Right ventricle myocardium inferior (tissue), 1 donor: Measurements from ENCODE around the gene PRAMEF13. TPM values are rescaled to one million over a fixed set of nuclear protein-coding genes. Genes with fewer than 3 reads are reported as not detected.
"Not testable (repeated sequence)": the region's sequence is repeated elsewhere in the genome, so short reads cannot be mapped to it uniquely, and the experiment has no call there.

Source experiments
- ATAC-seq: fragments of 200-7000 bp; cut with Tn5 transposase; one replicate; pipeline ENCODE4 v1.9.1; 2020; ENCODE audit warnings: mild to moderate bottlenecking, moderate library complexity
- DNase-seq: peaks from one replicate; pipeline ENCODE4 v3.0.0; 2021; ENCODE audit errors: missing footprints
- intact Hi-C: fragments of 100-400 bp; cut with DNase I; formaldehyde crosslinking; loops from one replicate; pipeline ENCODE4 v1.11.0; 2022
- long read RNA-seq: library from polyadenylated mRNA; unstranded; transcript quantifications from one replicate; pipeline ENCODE4 v2.0.0, GENCODE V29; 2021
- total RNA-seq: library from RNA; stranded (reverse); fragmentation: NEBNext Ultra II Directional; extraction: Animal tissue kit (Norgen Biotek cat#: 25700); gene quantifications from one replicate; pipeline ENCODE4 v1.2.1, GENCODE V29; 2021
- donor health status: DM: no; HTN: yes; CAD: no; lungs with severe emphysema.

PRAMEF13 gene, protein sequence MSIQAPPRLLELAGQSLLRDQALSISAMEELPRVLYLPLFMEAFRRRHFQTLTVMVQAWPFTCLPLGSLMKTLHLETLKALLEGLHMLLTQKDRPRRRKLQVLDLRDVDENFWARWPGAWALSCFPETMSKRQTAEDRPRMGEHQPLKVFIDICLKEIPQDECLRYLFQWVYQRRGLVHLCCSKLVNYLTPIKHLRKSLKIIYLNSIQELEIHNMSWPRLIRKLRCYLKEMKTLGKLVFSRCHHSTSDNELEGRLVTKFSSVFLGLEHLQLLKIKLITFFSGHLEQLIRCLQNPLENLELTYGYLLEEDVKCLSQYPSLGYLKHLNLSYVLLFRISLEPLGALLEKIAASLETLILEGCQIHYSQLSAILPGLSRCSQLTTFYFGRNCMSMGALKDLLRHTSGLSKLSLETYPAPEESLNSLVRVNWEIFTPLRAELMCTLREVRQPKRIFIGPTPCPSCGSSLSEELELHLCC
- total RNA-seq: not detected
- long read RNA-seq: 0 reads

DNA sequence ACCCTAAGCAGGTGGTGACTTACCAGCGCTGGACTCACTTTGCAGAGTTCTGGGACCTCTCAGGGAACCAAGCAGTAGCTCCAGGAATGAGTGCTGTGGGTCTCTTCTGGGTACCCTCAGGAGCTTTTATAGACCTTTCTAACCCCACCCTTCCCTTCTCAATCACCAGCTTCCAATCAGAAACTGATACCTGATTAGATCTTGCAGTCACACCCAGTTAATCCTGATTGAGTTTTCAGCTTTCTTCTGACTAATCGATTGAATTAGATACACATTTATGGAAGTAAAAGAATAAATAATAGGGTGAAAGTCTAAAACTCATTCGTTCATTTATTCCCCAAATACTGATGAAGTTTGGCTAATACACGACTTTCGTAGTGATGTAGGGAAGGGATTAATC is at the start of gene PRAMEF13:
TSS of gene PRAMEF13 (minus strand) at position 101 of the 400 bp plus-strand sequence. CDS start 1,820 bp downstream, outside the sequence.
- ATAC-seq, DNase-seq, intact Hi-C loops: not testable (repeated sequence)

DNA sequence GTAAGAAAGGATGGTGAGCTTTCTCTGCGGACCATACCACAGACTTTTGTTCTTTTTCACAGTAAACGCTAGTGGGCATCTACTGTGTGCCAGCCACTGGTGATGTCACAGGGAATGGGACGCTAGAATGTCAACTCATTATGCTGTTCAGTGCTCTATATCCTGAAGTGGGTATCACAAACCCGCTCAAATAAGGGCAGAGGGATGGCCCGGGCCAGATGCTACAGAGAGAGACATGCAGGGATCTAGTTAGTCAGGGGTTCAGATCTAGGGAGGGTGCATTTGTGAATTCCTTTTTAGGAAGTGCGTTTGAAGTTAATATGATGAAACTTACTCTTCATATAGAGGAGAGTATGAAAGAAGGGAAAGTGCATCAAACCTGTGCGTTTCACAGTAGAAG is 45.9 kb upstream of the PRAMEF13 start:
- intact Hi-C loops, ATAC-seq, DNase-seq: not testable (repeated sequence)

DNA sequence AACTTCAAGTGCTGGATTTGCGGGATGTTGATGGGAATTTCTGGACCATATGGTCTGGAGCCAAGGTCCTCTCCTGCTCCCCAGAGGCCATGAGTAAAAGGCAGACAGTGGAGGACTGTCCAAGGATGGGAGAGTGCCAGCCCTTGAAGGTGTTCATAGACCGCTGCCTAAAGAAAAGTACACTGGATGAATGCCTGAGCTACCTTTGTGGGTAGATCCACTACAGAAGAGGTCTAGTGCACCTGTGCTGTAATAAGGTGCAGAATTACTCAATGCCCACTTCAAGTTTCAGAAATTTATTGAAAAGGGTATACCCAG is 45.3 kb upstream of the PRAMEF13 start:
- DNase-seq, ATAC-seq, intact Hi-C loops: not testable (repeated sequence)

DNA sequence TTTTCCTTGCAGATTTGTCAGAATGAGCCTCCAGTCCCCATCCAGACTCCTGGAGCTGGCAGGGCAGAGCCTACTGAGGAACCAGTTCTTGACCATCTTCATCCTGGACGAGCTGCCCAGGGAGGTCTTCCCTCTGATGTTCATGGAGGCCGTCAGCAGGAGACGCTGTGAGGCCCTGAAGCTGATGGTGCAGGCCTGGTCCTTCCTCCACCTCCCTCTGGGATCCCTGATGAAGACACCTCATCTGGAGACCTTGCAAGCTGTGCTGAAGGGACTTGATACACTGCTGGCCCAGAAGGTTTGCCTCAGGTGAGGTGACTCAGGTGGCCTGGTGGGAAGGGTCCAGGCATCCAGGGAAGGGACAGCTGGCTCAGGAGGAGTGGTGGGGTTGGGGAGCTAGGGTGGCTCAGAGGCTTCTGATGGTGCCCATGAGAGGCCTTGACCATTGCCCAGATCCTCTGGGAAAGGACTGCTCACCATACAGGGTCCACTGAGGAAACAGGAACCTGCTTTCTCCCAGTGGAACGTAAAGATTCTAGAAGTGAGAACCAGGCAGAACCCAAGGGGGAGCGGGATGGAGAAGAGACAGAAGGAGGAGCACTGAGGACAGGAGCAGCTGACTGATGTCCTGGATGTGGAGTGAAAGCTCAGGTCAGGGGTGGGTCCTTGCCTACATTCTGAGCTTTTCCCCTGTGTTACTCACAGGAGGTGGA is 44.8 kb upstream of the PRAMEF13 start:
- intact Hi-C loops: not testable (repeated sequence)

DNA sequence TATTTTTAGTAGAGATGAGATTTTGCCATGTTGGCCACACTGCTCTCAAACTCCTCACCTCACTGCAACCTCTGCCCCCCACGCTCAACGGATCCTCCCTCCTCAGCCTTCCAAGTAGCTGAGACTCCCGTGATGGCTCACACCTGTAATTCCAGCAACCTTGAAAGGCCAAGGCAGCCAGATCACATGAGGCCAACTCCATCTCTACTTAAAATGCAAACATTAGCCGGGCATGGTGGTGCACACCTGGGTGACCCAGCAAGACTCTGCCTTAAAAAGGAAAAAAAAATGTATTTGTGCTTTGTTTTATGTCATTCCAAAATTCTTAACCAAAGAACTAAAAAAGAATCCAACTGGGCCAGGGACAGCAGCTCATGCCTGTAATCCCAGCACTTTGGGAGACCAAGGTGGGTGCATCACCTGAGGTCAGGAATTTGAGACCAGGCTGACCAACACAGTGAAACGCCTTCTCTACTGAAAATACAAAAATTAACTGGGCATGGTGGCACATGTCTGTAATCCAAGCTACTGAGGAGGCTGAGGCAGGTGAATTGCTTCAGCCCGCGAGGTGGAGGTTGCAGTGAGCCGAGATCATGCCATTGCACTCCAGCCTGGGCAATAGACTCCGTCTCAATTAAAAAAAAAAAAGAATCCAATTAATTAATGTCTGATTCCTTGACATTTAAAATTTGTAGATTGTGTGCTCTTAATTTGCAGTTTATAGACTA is 42.5 kb upstream of the PRAMEF13 start:
- ATAC-seq, DNase-seq, intact Hi-C loops: not testable (repeated sequence)

More for the DNA sequence above, 44.8 kb upstream of the PRAMEF13 start:
- ATAC-seq, DNase-seq: not testable (repeated sequence)

DNA sequence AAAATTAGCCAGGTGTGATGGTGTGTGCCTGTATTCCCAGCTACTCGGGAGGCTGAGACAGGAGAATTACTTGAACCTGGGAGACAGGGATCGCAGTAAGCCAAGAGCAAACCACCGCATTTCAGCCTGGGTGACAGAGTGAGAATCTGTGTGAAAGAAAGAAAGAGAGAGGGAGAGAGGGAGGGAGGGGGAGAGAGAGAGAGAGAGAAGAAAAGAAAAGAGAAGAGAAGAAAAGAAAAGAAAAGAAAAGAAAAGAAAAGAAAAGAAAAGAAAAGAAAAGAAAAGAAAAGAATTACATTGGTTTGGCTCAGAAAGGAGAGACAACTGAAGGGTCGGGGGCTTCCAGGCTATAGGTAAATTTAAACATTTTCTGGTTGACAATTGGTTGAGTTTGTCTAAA is 38.4 kb upstream of the PRAMEF13 start:
- intact Hi-C loops: not testable (repeated sequence)

DNA sequence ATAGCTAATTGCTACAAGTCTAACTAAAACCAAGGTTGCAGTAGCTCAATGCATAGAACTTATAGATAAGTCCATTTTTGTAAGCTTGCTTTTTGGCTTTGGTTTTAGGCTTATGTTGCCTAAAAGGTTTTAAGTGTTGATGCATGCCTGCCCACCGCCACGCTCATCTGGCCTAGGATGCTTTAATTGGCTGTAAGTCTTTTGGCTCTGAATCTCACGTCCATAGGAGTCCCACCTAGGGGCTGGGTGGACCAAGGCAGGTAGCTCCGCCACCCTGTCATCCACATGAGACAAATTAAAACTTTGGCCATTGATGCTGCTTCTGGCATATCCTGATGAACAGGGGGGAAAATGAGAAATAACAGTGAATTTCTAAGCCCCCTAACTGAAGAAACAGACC is 36.4 kb upstream of the PRAMEF13 start:
- intact Hi-C loops, ATAC-seq, DNase-seq: not testable (repeated sequence)

More for the DNA sequence above, 38.4 kb upstream of the PRAMEF13 start:
- not testable (repeated sequence) for DNase-seq, ATAC-seq

DNA sequence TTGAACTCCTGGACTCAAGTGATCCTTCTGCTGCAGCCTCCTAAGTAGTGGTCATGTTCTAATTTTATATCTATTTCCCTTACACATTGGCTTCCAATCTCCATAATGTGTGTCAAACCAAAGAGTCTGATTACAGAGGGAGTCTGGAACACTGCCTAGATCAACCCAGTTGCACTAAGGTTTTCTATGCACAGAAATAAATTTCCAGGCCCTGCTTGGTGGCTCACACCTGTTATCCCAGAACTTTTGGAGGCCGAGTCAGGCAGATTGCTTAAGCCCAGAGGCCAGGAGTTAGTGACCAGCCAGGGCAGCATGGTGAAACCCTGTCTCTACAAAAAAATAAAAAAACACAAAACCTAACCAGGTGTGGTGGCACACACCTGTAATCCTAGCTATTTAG is 32.8 kb upstream of the PRAMEF13 start:
- ATAC-seq, intact Hi-C loops, DNase-seq: not testable (repeated sequence)

DNA sequence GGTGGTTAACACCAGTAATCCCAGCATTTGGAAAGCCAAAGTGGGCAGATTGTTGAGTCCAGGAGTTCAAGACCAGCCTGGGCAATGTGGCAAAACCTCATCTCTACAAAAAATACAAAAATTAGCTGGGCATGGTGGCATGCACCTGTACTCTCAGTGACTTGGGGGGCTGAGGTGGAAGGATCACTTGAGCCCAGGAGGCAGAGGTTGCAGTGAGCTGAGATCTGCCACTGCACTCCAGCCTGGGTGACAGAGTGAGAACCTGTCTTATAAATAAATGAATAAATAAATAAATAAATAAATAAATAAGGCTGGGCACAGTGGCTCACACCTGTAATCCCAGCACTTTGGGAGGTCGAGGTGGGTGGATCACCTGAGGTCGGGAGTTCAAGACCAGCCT is 30.8 kb upstream of the PRAMEF13 start:
- ATAC-seq, intact Hi-C loops, DNase-seq: not testable (repeated sequence)

DNA sequence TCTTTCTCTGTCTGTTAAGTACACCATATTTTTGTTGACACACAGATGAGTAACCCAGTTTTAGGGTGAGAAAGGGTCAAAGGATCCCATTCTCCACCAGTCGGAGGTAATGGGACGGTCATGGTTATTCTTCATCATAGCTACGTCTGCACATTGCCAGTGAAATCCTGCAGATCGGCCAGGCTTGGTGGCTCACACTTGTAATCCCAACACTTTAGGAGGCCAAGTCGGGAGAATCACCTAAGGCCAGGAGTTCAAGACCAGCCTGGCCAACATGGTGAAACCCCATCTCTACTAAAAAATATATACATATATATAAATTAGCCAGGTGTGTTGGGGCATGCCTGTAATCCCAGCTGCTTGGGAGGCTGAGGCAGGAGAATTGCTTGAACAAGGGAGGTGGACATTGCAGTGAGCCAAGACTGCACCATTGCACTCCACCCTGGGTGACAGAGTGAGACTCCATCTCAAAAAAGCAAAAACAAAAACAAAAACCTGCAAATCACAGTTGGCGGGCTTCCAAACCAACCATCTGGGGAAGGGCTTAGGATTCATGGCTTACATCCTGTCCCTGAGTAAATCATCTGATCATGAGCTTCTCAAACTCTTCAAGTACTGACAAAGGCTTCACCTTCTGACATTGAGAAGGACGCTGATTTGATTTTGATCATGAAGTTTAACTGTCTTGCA is 30.0 kb upstream of the PRAMEF13 start:
- not testable (repeated sequence) for DNase-seq

DNA sequence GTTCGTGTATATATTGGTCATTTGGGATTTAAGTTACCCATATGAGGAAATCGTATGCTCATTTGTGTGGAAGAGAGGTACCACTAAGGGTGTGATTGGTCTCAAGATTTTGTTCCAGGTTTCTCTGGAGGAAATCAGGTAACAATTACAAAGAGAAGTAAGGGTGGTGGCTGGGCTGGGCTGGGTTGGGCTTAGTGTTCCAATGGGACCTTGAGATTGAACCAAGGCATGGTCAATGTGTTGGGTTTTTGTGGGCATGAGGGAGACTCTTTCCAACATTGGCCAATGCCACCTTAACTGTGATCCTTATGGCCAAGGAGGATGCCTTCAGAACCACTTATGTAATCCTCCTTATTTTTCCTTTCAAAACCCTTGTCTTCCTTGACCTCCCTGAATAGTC is 29.4 kb upstream of the PRAMEF13 start:
- DNase-seq, intact Hi-C loops, ATAC-seq: not testable (repeated sequence)

More for the DNA sequence above, 30.0 kb upstream of the PRAMEF13 start:
- intact Hi-C loops, ATAC-seq: not testable (repeated sequence)

DNA sequence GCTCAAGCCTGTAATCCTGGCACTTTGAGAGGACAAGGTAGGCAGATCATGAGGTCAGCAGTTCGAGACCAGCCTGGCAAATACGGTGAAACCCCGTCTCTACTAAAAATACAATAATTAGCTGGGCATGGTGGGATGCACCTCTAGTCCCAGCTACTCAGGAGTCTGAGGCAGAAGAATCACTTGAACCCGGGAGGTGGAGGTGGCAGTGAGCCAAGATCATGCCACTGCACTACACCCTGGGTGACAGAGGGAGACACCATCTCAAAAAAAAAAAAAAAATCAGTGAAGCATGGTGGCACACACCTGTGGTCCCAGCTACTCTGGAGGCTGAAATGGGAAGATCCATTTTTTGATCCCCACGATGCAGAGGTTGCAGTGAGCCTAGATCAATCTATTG is 28.9 kb upstream of the PRAMEF13 start:
- DNase-seq, intact Hi-C loops, ATAC-seq: not testable (repeated sequence)

DNA sequence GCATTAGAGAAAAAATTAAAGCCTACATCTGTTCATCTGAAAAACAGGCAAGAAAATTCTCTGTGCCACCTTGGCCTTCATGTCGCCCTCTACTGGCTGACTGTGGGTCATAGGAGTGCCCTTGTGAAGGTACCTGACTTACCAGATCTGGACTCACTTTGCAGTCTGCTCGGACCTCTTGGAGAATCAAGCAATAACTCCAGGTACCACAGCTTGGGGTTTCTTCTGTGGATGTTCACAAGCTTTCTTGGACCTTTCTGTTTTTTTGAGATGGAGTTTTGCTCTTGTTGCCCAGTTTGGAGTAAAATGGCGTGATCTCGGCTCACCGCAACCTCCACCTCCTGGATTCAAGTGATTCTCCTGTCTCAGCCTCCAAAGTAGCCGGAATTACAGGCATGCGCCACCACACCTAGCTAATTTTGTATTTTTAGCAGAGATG is 27.2 kb upstream of the PRAMEF13 start:
- no peak for DNase-seq
- ATAC-seq: no peak
- intact Hi-C loops: no loop called here

DNA sequence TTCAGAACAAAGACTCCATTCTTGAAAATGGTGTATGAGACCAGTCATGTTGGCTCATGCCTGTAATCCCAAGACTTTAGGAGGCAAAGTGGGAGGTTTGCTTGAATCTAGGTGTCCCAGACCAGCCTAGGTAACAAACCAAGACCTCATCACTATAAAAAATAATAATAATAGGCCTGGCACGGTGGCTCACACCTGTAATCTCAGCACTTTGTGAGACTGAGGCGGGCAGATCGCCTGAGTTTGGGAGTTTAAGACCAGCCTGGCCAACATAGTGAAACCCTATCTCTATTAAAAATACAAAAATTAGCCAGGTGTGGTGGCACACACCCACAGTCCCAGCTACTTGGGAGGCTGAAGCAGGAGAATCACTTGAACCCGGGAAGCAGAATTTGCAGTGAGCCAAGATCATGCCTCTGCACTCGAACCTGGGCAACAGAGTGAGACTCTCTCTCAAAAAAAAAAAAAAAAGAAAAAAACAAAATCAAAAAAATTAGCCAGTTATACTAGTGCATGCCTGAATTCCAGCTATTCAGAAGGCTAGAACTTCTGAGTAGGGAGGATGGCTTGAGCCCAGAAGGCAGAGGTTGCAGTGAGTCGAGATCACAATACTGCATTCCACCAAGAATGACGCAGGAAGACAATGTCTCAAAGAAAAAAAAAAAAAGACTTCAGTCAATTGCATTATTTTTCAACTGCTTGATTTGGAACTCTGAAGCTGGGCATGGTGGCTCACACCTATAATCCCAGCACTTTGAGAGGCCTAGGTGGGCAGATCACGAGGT is 26.3 kb upstream of the PRAMEF13 start:
- DNase-seq, intact Hi-C loops: not testable (repeated sequence)

DNA sequence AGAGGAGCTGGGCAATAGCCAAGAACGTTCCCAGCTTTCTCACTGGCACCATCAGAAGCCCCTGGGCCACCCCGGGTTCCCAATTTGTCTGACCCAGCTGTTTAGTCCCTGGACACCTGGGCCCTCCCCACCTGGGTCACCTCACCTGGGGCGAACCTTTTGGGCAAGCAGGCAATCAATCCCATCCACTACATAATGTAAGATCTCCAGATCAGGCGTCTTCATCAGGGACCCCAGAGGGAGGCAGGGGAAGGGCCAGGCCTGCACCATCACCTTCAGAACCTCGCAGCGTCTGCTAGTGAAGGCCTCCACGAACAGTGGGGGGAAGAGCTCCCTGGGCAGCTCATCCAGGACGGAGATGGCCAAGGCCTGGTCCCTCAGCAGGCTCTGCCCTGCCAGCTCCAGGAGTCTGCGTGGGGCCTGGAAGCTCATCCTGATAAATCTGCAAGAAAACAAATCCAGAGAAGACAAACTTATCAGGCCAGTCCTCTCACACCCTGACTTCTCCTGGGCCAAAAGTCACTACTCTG is 24.5 kb upstream of the PRAMEF13 start, which contains the start of gene PRAMEF18:
TSS of gene PRAMEF18 (minus strand) at position 480 of the 530 bp plus-strand sequence. CDS start at position 432, 48 bp downstream.
- DNase-seq, ATAC-seq, intact Hi-C loops: not testable (repeated sequence)

More for the DNA sequence above, 26.3 kb upstream of the PRAMEF13 start:
- ATAC-seq: not testable (repeated sequence)

DNA sequence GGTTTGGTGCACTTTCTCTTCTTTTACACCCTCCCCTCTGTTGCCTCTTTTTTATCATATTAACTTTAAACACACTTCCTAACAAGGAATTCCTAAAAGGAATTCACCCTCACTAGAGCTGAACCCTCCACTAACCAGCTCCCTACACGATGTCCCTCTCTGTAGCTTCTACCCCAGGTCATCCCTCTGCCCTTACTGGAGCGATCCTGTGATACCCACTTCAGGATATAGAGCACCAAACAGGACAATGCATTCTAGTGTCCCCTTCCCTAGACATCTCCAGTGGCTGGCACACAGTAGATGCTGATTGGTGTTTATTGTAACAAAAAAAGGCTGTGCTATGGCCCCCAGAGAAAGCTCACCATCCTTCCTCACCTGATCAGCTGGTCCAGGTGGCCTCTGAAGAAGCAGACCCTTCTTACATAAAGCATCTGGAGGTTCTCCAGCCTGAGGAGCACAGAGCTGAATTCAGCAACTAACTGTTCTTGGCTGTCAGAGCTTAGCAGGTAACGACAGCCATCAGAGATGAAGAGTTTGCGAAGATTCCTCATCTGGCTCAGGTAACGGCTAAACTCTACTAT is 23.4 kb upstream of the PRAMEF13 start:
- ATAC-seq: no peak
- intact Hi-C loops: no loop called here
- no peak for DNase-seq

DNA sequence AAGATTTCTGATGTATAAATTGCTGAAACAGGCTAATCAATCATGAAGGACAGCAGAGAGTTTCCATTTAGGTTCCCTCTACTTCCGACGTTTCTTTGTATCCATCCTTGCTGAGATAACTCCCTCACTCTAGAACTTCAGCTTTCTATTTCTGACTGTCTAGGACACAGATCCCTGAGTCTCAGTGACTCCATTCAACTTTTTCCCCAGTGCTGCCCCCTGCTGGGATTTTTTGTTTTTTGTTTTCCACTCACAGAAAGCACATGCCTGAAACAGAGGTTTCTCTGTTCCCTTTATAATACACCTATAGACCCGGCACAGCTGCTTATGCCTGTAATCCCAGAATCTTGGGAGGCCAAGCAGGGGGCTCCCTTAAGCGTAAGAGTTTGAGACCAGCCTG is 21.6 kb upstream of the PRAMEF13 start:
- DNase-seq, ATAC-seq, intact Hi-C loops: not testable (repeated sequence)
